GM19467 (cell line): Measurements from ENCODE around the gene TCF25.

Experiments
- ATAC-seq: cut with Tn5 transposase; IDR thresholded peaks from one replicate; pipeline ENCODE4 v1.9.1; 2021; ENCODE audit warnings: mild to moderate bottlenecking, moderate library complexity; ENCODE audit not compliant: unreplicated experiment

TCF25 gene

GRCh38 chr16:89843409-89844350, 29.7 kb upstream of the TCF25 start:
- ATAC-seq = no peak

- ATAC-seq = no peak
These were observed 28.6 kb upstream of the TCF25 start for GRCh38 chr16:89844739-89845339.

DNA sequence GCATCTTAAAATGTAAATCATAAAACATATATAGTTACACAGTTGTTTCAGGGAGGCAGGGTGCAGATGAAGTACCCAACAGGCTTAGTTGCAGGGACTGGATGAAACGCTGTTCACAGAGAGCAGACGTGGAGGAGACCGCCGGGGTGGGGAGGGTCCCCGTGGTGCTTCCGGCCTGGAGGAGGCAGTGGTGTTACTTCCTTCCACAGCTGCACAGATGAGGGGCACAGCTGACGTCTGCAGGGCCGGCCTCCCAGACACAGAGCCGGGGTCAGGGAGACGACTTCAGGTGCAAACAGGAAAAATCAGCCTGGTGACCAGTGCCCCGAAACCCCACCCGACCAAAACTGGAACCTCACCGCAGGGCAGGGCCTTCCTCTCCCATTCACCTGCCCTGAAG, 28.0 kb upstream of the TCF25 start:
- no peak for ATAC-seq

- no peak for ATAC-seq
These were observed 26.1 kb upstream of the TCF25 start for GRCh38 chr16:89847051-89847939.

DNA sequence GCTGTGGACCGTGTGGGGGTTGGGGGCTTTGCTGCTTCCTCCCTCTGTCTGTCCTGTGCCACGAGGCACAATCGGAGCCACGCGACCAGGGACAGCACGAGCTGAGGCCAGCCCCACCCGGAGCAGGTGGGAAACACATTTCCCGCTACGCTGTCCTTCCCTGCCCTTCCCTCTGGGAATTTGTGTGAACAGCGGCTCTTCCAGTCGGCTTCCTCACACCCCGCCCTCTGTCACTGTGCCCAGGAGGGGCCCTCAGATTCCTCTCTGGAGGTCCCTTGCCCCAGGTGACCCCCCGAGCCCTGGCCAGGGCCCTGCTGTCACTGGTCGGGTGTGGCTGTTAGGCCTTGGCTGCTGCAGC, 25.5 kb upstream of the TCF25 start:
- ATAC-seq = no peak

DNA sequence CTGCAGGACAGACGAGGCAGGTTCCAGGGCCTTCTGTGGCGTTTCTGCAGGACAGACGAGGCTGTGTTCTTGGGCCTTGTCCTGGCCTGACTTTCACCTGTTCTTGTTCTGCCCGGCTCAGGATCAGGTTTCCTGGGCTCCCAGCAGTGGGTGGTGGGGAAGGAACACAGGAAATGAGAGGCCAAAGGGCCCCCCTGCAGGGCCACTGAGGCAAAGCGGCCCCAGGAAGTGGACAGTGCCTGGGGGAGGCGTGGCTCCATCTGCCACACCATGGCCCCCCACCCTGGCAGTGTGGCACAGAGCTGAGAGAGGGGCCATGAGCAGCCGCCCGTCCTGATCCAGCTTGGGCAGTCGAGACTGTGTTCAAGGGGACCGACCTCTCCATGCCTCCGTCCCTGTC, 24.4 kb upstream of the TCF25 start:
- ATAC-seq = no peak

DNA sequence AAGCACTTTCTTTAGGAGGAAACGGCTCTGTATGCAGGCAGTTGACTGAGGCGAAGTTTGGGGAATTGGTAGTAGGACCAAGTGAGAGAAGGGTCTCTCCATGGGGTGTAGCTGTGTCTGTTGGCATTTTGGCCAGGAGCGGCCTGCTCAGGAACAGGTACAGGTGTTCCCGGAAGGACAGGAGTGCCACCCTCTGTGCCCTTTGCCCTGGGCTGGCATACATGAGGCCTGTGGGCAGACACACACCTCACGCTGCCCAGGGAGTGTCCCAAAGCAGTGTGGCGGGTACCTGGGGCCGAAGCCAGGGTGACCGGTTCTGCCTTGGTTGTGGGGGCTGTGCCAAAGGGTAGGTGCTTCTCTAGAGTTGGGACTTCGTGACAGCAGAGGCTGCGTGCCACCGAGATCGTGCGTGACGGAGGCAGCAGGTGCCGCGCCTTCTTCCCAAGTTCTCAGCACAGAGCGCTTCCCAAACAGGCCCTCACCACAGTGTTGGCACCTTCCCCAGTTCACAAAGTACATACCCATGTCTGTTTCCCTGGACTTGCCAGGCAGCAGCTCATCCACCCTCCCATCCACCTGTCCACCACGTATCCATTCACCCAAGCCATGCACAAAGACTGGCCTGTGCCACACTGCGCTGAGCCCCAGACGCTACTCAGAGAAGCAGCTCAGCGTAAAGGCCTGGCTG, 19.9 kb upstream of the TCF25 start:
- no peak for ATAC-seq

DNA sequence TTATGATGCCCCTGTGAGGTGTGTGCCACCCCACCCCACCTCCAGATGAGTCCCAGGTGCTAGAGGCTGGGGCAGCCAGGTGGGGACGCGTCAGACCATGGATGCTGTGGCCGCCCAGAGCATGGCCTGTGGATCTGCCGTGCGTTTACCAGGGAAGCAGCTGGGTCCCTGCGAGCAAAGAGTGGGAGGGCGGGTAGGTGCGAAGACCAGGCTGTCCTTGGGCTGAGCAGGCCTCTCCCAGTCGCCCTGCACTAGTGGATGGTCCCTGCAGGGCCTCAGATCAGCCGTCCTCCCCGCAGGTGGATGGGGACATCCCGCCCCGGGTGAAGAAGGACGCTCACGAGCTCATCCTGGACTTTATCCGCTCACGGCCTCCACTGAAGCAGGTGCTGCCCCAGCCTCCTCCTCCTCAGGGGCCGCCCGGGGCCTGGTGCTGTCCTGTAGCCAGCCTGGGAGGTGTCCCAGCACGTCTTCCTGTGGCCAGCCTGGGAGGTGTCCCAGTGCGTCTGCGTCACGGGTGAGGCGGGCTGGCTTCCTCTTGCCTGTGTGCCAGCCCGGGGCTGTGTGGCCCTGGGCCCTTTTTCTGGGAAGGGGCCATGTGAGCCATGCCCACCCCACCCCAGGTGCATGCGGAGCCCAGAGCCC, 18.0 kb upstream of the TCF25 start:
- no peak for ATAC-seq

DNA sequence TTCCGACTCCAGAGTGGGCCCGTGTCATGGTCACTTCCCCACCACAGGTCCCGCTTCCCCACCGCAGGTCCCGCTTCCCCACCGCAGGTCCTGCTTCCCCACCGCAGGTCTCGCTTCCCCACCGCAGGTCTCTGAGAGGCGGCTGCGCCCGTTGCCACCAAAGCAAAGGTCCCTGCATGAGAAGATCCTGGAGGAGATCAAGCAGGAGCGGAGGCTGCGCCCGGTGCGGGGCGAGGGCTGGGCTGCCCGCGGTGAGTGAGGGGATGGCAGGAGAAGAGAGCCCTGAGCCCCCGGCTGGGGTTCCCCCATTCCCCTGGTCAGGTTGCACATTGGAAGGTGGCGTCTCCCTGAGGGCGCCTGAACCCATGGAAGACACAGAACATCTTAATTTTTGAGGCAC, 17.4 kb upstream of the TCF25 start:
- ATAC-seq = no peak

- no peak for ATAC-seq
These were observed 14.3 kb upstream of the TCF25 start for GRCh38 chr16:89858973-89859614.

DNA sequence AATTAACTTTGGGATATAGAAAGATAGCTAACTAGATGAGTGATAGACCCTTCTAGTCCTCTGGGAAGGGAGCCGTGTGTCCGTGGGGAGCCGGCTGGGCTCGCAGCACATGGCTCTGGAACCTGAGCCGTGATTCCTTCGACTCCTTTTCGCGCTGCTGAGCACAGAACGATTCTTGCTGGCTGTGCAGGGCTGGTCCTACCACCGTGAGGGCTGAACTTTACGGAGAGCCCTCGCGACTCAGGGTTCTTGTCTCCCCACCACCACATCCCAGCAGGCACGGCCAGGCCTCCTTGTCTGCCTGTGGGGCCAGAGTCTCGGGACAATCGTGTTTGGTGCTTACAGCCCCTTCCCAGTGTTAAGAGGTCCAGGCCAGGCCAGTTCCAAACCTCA, 13.8 kb upstream of the TCF25 start:
- no peak for ATAC-seq

- no peak for ATAC-seq
These were observed 12.6 kb upstream of the TCF25 start for GRCh38 chr16:89860747-89861304.

- no peak for ATAC-seq
These were observed 11.7 kb upstream of the TCF25 start for GRCh38 chr16:89861648-89862047.

- ATAC-seq = no peak
These were observed 10.7 kb upstream of the TCF25 start for GRCh38 chr16:89862732-89863131.

DNA sequence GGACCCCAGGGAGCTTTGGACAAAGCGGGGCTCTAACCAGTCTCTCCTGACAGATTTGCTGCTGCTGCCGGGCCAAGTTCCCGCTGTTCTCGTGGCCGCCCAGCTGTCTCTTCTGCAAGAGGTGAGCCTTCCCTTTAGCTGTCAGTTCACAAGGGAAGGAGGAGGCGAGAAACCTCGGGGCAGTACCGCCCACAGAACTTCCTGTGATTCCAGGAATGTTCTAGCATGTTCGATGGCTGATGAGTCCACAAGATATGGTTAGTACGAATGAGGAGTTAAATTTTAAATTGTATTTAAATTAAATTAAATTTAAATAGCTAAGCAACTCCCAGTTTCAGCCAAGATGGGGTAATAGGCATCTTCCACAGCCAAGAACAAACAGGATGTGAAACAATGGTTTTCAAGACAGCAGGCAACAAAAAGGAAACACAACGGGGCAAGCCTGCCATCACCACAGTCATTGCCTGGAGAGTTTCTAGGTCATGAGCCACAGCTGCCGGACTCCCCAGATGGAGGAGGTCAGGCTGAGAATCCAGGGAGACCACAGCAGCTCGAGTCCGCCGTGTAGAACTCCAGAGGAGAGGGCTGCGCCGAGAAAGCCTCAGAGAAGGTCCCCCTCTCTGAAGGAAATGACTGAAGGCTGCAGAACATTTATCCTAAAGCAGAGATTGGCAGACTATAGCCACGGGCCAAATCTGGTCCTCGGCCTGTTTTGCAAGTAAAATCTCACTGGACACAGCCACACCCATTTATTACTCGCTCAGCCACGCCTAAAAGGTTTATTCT, 9.5 kb upstream of the TCF25 start:
- ATAC-seq = peak; percentile 79

GRCh38 chr16:89864527-89864820, 8.9 kb upstream of the TCF25 start:
- ATAC-seq = no peak

- no peak for ATAC-seq
These were observed 5.5 kb upstream of the TCF25 start for GRCh38 chr16:89867918-89868317.

GRCh38 chr16:89869911-89870310, 3.5 kb upstream of the TCF25 start:
- no peak for ATAC-seq

GRCh38 chr16:89870440-89870839, 3.0 kb upstream of the TCF25 start:
- no peak for ATAC-seq
